ENCODE data around the gene CTSS. TPM values are rescaled to one million over a fixed set of nuclear protein-coding genes. Genes with fewer than 3 reads are reported as not detected.

The CTSS gene
- total RNA-seq, 2 experiments from 2014 or later = 38.7 to 40.6 TPM

- TF ChIP-seq EZH2phosphoT487 (IDR thresholded peaks at IDR 0.05; ENCODE audit: borderline replicate concordance, low read depth, low read length) = no peak
- TF ChIP-seq CTCF (conservative IDR thresholded peaks at IDR 0.05; ENCODE audit: low read length) = no peak
- Histone ChIP-seq H3K36me3 (ENCODE audit: insufficient read depth, low read length) (no peaks in the 10 kb centered on the region), H4K20me1 (ENCODE audit: insufficient read depth, low read length) (no peaks in the 10 kb centered on the region), H3K9me3 (ENCODE audit: low read length) (no peaks in the 10 kb centered on the region), H3K4me2 (ENCODE audit: low read length) (no peak overlapping the region), H3K4me3 (ENCODE audit: low read depth, low read length, poor library complexity, severe bottlenecking) (no peak overlapping the region), H3K9me2 (ENCODE audit: insufficient read depth, low read length) (no peaks in the 10 kb centered on the region), H3K79me2 (ENCODE audit: insufficient read depth, low read depth, low read length) (no peaks in the 10 kb centered on the region), H2AFZ (ENCODE audit: low read length) (no peak overlapping the region), H3K4me1 (ENCODE audit: insufficient read depth, low read length, poor library complexity, severe bottlenecking) (peaks cover 12% of the 10 kb centered on the region), H3K27ac (ENCODE audit: low read depth, low read length, poor library complexity, severe bottlenecking) (no peak overlapping the region)
- BruUV-seq (replicated peaks) = no TSS peak
- no peak for DNase-seq (ENCODE audit: low spot score)
- ChIA-PET POLR2A (interaction anchor here (0.5 kb wide), 1 partner anchor 135 kb away, joined by 3 read pairs; the partner anchor contains the start of gene SETDB1), CTCF (ENCODE audit: unreplicated experiment) (no interaction called here)
- intact Hi-C loops (cut with micrococcal nuclease; ENCODE audit: unreplicated experiment) = no loop called here
Observed at GRCh38 chr1:150791585-150791984, 26.0 kb upstream of the CTSS start.

DNA sequence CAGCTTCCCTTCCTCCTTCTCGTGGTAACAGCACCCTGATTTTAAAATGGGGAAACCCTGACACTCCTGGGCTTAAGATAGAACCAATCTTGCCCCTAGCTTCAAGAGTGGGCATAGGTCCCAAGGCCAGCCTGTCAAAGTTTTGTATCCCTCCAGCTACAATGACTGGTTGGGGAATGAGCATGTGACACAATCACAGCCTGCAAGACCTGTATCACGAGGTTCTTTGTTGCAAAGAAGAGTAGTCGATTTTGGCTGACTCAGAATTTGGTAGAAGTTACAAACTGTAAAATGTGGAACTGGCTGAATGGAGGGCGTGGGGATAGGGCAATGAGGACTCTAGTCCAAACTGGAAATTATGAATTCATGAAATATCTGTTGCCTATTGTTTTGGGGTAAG lies 23.8 kb upstream of the CTSS start:
- POLR2A ChIA-PET = no interaction called here
- no peak overlapping the region for H3K4me2 ChIP-seq (ENCODE audit: low read length)

DNA sequence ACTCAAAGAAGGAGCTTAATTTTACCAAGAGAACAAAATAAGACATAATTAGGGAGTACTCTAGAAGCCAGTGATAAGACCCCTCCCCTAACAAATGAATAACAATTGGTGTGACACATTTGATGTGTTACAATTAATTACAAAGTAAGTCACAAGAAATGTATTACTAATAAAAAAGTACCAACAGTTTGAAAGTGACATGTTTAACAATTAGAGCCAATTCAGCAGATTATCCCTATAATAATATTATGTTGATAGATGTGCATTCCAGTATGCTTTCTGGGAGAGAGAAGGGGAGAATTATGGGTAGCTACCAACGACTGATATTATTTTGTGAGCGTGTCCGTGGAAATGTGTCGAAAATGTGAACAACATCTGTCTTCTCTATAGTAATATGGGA lies 23.4 kb upstream of the CTSS start:
- Histone ChIP-seq H3K4me3 (ENCODE audit: low read depth, low read length, poor library complexity, severe bottlenecking) (no peak overlapping the region), H3K4me2 (ENCODE audit: low read length) (no peak overlapping the region), H3K79me2 (ENCODE audit: insufficient read depth, low read depth, low read length) (no peaks in the 10 kb centered on the region), H3K9me2 (ENCODE audit: insufficient read depth, low read length) (no peaks in the 10 kb centered on the region), H3K4me1 (ENCODE audit: insufficient read depth, low read length, poor library complexity, severe bottlenecking) (peaks cover 12% of the 10 kb centered on the region), H2AFZ (ENCODE audit: low read length) (no peak overlapping the region), H3K9me3 (ENCODE audit: low read length) (no peaks in the 10 kb centered on the region), H3K36me3 (ENCODE audit: insufficient read depth, low read length) (no peaks in the 10 kb centered on the region), H4K20me1 (ENCODE audit: insufficient read depth, low read length) (no peaks in the 10 kb centered on the region), H3K27ac (ENCODE audit: low read depth, low read length, poor library complexity, severe bottlenecking) (no peak overlapping the region)
- intact Hi-C loops (cut with micrococcal nuclease; ENCODE audit: unreplicated experiment) = no loop called here
- POLR2A ChIA-PET = no interaction called here
- no TSS peak for BruUV-seq (replicated peaks)
- TF ChIP-seq CTCF (conservative IDR thresholded peaks at IDR 0.05; ENCODE audit: low read length) = no peak
- no peak for DNase-seq (ENCODE audit: low spot score)
- CTCF ChIA-PET (ENCODE audit: unreplicated experiment) = no interaction called here

More for the DNA sequence above, 23.8 kb upstream of the CTSS start:
- no peak for DNase-seq (ENCODE audit: low spot score)
- BruUV-seq (replicated peaks) = no TSS peak
- H3K4me3 ChIP-seq (ENCODE audit: low read depth, low read length, poor library complexity, severe bottlenecking) = no peak overlapping the region
- no peak overlapping the region for H3K27ac ChIP-seq (ENCODE audit: low read depth, low read length, poor library complexity, severe bottlenecking)
- H3K36me3 ChIP-seq (ENCODE audit: insufficient read depth, low read length) = no peaks in the 10 kb centered on the region
- no peaks in the 10 kb centered on the region for H3K79me2 ChIP-seq (ENCODE audit: insufficient read depth, low read depth, low read length)
- intact Hi-C loops (cut with micrococcal nuclease; ENCODE audit: unreplicated experiment) = no loop called here
- no peak overlapping the region for H2AFZ ChIP-seq (ENCODE audit: low read length)
- no peaks in the 10 kb centered on the region for H3K9me3 ChIP-seq (ENCODE audit: low read length)
- peaks cover 12% of the 10 kb centered on the region for H3K4me1 ChIP-seq (ENCODE audit: insufficient read depth, low read length, poor library complexity, severe bottlenecking)
- no peaks in the 10 kb centered on the region for H4K20me1 ChIP-seq (ENCODE audit: insufficient read depth, low read length)
- CTCF ChIA-PET (ENCODE audit: unreplicated experiment) = no interaction called here
- H3K9me2 ChIP-seq (ENCODE audit: insufficient read depth, low read length) = no peaks in the 10 kb centered on the region
- TF ChIP-seq EZH2phosphoT487 (IDR thresholded peaks at IDR 0.05; ENCODE audit: borderline replicate concordance, low read depth, low read length) (no peak), CTCF (conservative IDR thresholded peaks at IDR 0.05; ENCODE audit: low read length) (no peak)

Data from OCI-LY7 (cell line).